ENCODE results near the gene INSR.

DNA sequence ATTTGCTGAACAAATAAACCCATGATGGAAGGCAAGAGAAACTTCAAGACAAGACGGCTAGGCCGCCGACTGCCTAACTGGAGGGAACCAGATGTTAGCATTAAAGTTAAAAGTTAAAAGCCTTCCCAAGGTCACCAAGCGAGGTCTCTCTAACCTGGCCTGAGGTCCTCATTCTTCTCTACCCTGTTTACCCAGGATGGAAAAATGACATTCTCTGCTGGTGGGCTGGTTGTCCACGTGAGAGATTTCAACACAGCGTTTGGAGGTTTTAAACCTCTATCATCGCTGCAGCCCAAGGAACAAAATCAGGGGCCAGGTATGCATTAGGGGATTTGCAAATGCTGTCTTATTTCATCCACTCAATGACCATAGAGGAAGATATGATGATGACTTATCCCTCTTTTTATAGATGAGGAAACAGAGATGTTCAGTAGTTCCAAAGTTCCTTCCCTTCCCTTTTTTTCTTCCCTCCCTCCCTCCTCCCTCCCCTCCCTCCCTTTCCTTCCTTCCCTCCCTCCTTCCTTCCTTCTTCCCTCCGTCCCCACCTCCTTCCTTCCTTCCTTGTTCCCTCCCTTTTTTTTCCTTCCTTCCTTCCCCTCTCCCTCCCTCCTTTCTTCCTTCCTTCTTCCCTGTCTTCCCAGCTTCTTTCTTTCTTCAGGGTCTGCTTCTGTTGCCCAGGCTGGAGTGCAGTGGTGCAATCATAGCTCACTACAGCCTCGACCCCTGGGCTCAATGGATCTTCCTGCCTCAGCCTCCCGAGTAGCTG lies 79.7 kb downstream of the INSR start:
- TF ChIP-seq, protein P1, sequence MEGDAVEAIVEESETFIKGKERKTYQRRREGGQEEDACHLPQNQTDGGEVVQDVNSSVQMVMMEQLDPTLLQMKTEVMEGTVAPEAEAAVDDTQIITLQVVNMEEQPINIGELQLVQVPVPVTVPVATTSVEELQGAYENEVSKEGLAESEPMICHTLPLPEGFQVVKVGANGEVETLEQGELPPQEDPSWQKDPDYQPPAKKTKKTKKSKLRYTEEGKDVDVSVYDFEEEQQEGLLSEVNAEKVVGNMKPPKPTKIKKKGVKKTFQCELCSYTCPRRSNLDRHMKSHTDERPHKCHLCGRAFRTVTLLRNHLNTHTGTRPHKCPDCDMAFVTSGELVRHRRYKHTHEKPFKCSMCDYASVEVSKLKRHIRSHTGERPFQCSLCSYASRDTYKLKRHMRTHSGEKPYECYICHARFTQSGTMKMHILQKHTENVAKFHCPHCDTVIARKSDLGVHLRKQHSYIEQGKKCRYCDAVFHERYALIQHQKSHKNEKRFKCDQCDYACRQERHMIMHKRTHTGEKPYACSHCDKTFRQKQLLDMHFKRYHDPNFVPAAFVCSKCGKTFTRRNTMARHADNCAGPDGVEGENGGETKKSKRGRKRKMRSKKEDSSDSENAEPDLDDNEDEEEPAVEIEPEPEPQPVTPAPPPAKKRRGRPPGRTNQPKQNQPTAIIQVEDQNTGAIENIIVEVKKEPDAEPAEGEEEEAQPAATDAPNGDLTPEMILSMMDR (conservative IDR thresholded peaks at IDR 0.05; ENCODE audit: low read depth in 2 of 2): no peak
- TF ChIP-seq, protein P2, sequence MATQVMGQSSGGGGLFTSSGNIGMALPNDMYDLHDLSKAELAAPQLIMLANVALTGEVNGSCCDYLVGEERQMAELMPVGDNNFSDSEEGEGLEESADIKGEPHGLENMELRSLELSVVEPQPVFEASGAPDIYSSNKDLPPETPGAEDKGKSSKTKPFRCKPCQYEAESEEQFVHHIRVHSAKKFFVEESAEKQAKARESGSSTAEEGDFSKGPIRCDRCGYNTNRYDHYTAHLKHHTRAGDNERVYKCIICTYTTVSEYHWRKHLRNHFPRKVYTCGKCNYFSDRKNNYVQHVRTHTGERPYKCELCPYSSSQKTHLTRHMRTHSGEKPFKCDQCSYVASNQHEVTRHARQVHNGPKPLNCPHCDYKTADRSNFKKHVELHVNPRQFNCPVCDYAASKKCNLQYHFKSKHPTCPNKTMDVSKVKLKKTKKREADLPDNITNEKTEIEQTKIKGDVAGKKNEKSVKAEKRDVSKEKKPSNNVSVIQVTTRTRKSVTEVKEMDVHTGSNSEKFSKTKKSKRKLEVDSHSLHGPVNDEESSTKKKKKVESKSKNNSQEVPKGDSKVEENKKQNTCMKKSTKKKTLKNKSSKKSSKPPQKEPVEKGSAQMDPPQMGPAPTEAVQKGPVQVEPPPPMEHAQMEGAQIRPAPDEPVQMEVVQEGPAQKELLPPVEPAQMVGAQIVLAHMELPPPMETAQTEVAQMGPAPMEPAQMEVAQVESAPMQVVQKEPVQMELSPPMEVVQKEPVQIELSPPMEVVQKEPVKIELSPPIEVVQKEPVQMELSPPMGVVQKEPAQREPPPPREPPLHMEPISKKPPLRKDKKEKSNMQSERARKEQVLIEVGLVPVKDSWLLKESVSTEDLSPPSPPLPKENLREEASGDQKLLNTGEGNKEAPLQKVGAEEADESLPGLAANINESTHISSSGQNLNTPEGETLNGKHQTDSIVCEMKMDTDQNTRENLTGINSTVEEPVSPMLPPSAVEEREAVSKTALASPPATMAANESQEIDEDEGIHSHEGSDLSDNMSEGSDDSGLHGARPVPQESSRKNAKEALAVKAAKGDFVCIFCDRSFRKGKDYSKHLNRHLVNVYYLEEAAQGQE (IDR thresholded peaks at IDR 0.05; ENCODE audit: unreplicated experiment): no peak
- TF ChIP-seq POLR2AphosphoS5 (IDR thresholded peaks at IDR 0.05; ENCODE audit: low read depth) (no peak), EZH2 (IDR thresholded peaks at IDR 0.05; ENCODE audit: low read depth, unreplicated experiment) (no peak), STAT1 (IDR thresholded peaks at IDR 0.05; ENCODE audit: unreplicated experiment) (no peak), ZNF114 (CRISPR knock-in tag; IDR thresholded peaks at IDR 0.05) (no peak), CREB1 (CRISPR knock-in tag; IDR thresholded peaks at IDR 0.05; ENCODE audit: low read depth) (no peak)
